Natural killer cell treated with Interleukin-12 subunit alpha and Interleukin-12 subunit beta and Interleukin-15 and Interleukin-18, amount 100 ng/mL, for 72 hours (primary cell): Measurements from ENCODE around the gene IGFN1. TPM values are rescaled to one million over a fixed set of nuclear protein-coding genes. Genes with fewer than 3 reads are reported as not detected.

Experiments used
- ATAC-seq, 2 donors: fragments of 150-1000 bp; cut with Tn5 transposase in 1 of 2; sonication (Bioruptor Pico), chemical (Tn5 transposase) in 1 of 2; 2 replicates each; pipeline ENCODE4 v1.10.0; 2021
- DNase-seq: peaks from one replicate; pipeline ENCODE4 v3.0.0; 2022; ENCODE audit warnings: low spot score
- H3K27ac Mint-ChIP-seq, 2 donors: 1 replicate in 1 of 2; 2 replicates in 1 of 2; pipeline ENCODE4 v1.8.0; 2022; ENCODE audit warnings: mixed read lengths in 2 of 2, mild to moderate bottlenecking in 1 of 2, moderate library complexity in 1 of 2
- H3K27me3 Mint-ChIP-seq, 2 donors: 1 replicate in 1 of 2; 2 replicates in 1 of 2; pipeline ENCODE4 v1.8.0; 2022; ENCODE audit warnings: mixed read lengths in 2 of 2
- H3K36me3 Mint-ChIP-seq: one replicate; pipeline ENCODE4 v1.8.0; 2022; ENCODE audit warnings: mixed read lengths
- H3K4me1 Mint-ChIP-seq, 2 donors: 1 replicate in 1 of 2; 2 replicates in 1 of 2; pipeline ENCODE4 v1.8.0; 2022; ENCODE audit warnings: low read depth in 2 of 2, mixed read lengths in 2 of 2, mild to moderate bottlenecking in 1 of 2
- H3K4me3 Mint-ChIP-seq: one replicate; pipeline ENCODE4 v1.8.0; 2022; ENCODE audit warnings: mixed read lengths
- H3K9me3 Mint-ChIP-seq: 2 replicates; pipeline ENCODE4 v1.8.0; 2022; ENCODE audit warnings: mixed read lengths
- total RNA-seq, 2 donors: library from RNA; stranded (reverse); gene quantifications; one replicate each; pipeline ENCODE4 v1.2.3, GENCODE V29; 2022

IGFN1 gene
- total RNA-seq, 2 donors from 2014 or later: not detected

DNA sequence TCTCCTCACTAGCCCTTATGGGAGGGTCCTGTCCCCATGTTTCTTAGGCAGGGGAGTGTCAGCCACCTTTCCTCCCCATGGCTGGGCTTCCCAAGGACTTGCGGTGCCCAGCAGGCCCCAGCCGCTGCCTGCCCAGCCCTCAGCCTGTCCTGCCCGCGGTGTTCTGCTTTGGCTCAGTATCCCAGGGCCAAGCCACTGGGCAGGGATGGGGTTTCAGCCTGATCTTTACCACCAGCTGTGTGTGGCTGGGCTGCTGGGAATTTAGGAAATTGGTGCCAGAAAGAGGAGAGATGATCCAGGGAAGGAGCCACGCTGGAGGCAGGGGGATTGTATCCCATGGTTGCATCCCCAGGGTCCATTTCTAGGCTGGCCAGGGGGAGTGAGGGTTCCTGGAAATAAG lies 6.9 kb upstream of the IGFN1 start:
- H3K36me3 Mint-ChIP-seq: no peaks in the 10 kb centered on the region
- ATAC-seq: no peak
- no peaks in the 10 kb centered on the region for H3K4me1 Mint-ChIP-seq
- no peaks in the 10 kb centered on the region for H3K9me3 Mint-ChIP-seq
- H3K27ac Mint-ChIP-seq: no peak overlapping the region
- no peak overlapping the region for H3K4me3 Mint-ChIP-seq
- H3K27me3 Mint-ChIP-seq: peaks cover 30 to 37% of the 10 kb centered on the region in 2 donors
- no peak for DNase-seq

DNA sequence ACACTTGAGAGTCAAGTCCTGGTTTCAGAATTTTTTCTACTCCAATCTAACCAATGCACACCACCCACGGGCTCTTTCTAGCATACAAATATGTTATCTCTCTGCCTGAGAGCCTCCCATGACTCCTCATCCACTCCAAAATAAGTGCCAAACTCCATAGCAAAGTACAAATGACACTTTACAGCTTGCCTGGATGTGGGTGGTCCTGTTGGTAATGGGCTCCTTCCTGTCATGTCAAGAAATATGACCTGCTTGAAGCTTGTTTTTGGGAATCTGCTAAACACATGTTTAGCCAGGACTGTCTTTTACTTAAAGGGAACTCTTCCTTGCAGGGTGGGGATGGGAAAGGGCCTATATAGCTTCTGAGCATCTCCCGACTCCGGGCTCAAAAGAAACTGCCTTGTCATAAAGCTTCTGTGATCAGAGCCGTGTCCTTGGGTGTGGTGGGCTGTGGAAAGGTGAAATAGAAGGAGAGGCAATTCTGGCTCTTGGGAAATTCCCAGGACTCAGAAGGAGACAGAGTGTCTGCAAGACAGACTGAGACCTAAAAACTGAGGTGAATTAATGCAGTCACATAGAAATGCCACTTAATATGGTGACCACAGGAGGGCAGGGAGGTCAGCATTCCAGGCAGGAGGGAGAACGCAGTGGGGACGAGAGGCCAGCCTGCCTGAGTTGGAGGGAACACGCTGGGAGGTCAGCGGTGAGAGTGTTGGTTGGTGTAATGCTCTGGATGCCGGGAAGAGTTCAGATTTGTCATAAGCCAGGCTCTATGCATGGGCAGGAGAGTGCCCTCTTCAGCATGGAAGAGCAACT lies 6.1 kb upstream of the IGFN1 start:
- ATAC-seq (peak in 1 of 2 donors; percentile 7), DNase-seq (no peak)
- H3K4me3 Mint-ChIP-seq: no peak overlapping the region
- H3K27ac Mint-ChIP-seq: no peak overlapping the region
- H3K27me3 Mint-ChIP-seq: peaks cover 28 to 38% of the 10 kb centered on the region in 2 donors
- no peaks in the 10 kb centered on the region for H3K9me3 Mint-ChIP-seq
- H3K4me1 Mint-ChIP-seq: no peaks in the 10 kb centered on the region
- no peaks in the 10 kb centered on the region for H3K36me3 Mint-ChIP-seq

DNA sequence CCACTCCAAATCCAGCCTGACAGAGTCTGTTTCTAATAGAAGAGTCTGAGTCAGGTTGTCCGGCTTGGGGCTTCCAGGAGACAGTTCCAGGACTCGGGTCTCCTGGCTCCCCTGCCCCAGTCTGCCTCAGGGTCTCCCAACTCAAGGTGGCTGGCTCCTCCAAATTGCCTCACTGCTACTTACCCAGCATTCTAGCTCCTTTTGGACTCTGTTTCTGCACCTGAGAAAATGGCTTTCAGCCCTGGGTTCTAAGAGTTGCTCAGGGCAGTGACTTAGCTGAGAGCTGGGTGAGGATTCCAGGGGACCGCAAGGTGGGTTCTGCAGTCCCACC lies 5.5 kb upstream of the IGFN1 start:
- H3K36me3 Mint-ChIP-seq: no peaks in the 10 kb centered on the region
- no peaks in the 10 kb centered on the region for H3K4me1 Mint-ChIP-seq
- H3K27ac Mint-ChIP-seq: no peak overlapping the region
- ATAC-seq: peak in 1 of 2 donors; percentile 46
- no peaks in the 10 kb centered on the region for H3K9me3 Mint-ChIP-seq
- H3K4me3 Mint-ChIP-seq: no peak overlapping the region
- H3K27me3 Mint-ChIP-seq: peaks cover 26 to 38% of the 10 kb centered on the region in 2 donors
- DNase-seq: no peak

DNA sequence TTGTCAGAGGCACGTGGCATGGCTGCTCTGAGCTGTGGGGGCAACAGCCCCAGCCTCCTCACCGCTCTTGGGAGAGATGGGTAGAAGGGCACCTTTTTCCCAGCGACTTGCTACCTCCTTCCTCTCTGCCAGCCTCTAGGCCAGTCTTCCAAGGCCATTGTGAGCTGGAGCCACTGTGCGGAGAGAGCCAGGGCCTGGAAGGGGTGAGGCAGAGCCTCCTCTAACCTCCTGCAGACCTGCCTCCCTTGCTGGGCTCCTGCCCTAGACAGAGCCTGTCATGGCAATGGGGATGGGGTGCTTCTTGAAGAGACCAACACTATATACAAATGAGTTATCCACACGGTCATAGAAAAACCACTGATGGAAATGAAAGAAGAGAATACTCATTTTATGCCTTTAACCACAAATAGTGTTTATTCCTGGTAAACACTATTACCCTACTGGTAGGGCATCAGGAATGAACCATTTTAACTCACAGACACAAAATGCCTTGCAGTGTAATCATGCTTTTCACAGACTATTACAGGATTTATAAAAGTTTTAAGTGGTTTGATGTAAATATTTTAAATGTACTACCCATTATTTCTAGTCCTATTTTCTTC lies 5.0 kb upstream of the IGFN1 start:
- Mint-ChIP-seq H3K4me1 (no peaks in the 10 kb centered on the region), H3K4me3 (no peak overlapping the region), H3K27ac (no peak overlapping the region), H3K9me3 (no peaks in the 10 kb centered on the region), H3K36me3 (no peaks in the 10 kb centered on the region), H3K27me3 (peaks cover 27 to 40% of the 10 kb centered on the region in 2 donors)
- ATAC-seq: peak in 1 of 2 donors; percentile 41
- no peak for DNase-seq

DNA sequence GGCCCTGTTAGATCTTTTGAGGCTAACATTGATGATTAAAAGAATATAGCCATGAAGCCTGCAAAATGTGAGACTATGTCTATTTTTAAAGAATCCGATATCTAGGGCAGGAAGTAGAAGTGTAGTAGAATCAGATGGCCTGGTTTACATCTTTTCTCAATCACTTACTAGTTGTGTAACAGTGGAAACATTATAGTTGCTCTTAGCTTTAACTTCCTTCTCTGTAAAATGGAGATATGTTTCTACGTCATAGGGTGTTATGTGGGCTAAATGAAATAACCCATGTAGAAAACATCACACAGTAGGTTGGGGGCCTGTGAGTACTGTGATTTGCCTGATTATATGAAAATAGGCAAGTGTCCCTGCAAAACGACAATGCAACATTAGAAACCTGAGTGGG lies 4.4 kb upstream of the IGFN1 start:
- ATAC-seq (no peak), DNase-seq (no peak)
- peaks cover 25 to 39% of the 10 kb centered on the region in 2 donors for H3K27me3 Mint-ChIP-seq
- H3K4me1 Mint-ChIP-seq: no peaks in the 10 kb centered on the region
- H3K9me3 Mint-ChIP-seq: no peaks in the 10 kb centered on the region
- H3K27ac Mint-ChIP-seq: no peak overlapping the region
- no peak overlapping the region for H3K4me3 Mint-ChIP-seq
- H3K36me3 Mint-ChIP-seq: no peaks in the 10 kb centered on the region

DNA sequence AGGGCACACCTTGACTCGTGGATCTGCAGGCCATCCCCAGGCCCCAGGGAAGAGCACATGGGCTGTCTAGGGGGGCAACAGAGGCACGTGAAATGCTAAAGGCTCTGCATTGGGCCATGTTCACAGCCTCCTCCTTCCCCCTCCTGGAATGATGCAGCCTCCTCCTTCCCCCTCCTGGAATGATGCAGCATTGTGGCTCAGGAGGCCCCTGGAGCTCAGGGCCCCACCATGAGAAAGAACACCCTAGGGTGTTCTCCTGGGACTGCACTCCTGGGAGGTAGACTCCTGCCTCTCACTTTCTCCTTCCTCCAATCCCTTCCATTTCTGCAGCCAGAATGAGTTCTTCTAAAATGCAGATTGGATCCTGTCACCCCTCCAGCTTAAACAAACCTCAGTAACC lies 1.5 kb upstream of the IGFN1 start:
- Mint-ChIP-seq H3K4me3 (no peak overlapping the region), H3K9me3 (no peaks in the 10 kb centered on the region), H3K36me3 (no peaks in the 10 kb centered on the region), H3K27ac (no peak overlapping the region), H3K4me1 (no peaks in the 10 kb centered on the region), H3K27me3 (peaks cover 22 to 25% of the 10 kb centered on the region in 2 donors)
- ATAC-seq: no peak
- no peak for DNase-seq

DNA sequence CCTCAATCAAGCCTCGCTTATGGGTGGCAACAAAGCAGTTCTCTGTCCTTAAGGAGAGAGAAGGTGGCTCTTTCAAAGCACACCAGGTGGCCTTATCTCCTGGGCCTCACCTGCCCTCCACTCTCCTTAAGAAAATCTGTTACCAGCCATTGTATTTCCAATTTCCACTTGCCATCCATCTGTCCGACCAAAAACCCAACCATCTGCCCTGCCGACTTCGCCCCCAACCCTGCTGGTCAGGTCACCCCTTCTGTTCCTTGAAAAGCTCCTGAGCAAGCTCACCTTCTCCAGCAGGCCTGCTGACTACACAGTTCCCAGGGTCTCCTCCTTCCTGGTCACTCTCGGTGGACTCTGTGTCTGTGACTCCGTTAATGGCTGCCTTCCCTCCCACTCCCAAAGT lies 619 bp upstream of the IGFN1 start:
- Mint-ChIP-seq H3K4me3 (no peak overlapping the region), H3K4me1 (no peaks in the 10 kb centered on the region), H3K9me3 (no peaks in the 10 kb centered on the region), H3K36me3 (no peaks in the 10 kb centered on the region), H3K27me3 (peaks cover 16% of the 10 kb centered on the region in 2 donors), H3K27ac (no peak overlapping the region)
- no peak for DNase-seq
- no peak for ATAC-seq

DNA sequence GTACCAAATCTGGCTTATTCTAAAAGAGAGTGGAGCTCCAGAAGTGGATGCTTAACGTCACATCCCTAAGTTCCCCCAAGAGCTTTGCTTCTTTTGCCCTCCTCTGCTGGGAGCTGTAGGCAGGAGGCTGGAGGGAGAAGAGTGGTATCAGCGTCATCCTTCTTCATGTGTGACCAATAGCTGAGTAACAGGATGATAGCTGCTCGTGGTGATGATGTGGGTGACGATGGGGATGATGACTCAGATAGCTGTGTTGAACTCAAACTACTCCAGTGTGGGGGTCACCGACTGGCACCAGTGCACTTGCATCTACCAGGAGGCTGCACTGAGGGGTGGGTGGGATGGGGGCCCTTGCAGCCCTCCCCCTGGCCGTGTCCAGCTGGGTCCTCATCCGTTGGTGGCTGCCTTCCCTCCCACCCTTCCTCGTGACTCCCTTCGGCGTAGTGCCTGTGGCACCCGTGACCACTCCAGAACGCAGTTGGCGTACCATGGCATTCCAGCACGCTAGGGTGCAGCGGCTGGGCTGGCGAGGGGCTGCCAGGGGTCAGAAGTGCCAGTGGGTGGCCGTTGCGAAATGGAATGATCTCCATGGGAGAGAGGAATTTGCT lies 1.1 kb downstream of the IGFN1 start:
- Mint-ChIP-seq H3K9me3 (no peaks in the 10 kb centered on the region), H3K27me3 (peaks cover 16% of the 10 kb centered on the region in 2 donors), H3K4me3 (no peak overlapping the region), H3K4me1 (no peaks in the 10 kb centered on the region), H3K27ac (no peak overlapping the region), H3K36me3 (no peaks in the 10 kb centered on the region)
- peak; percentile 74 to 85 for ATAC-seq
- DNase-seq: no peak

DNA sequence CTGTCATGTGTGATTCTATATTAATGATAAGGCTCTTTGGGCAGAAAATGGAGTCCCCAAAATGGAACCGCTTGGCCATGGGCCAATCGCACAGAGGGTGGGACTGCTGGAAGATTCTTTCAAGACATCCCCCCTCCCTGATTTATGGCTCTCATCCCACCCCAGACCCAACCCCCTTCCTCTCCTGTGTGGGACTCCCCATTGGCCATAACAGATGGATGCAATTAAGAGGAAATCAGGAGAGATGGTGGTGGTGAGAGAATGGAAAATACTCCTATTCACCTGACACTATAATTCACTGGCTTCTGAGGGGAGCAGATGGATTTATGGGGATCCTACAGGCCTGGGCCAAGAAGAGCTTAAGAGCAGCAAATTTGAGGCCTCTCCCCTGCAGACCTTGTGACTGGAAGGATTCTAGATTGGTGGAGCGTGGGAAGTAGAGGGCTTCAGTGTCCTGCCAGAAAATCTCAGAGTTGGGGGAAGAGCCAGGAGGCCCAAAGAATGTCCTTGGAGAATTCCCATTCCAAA lies 1.7 kb downstream of the IGFN1 start:
- DNase-seq (no peak), ATAC-seq (no peak)
- Mint-ChIP-seq H3K4me1 (no peaks in the 10 kb centered on the region), H3K27ac (no peak overlapping the region), H3K27me3 (peaks cover 16% of the 10 kb centered on the region in 2 donors), H3K9me3 (no peaks in the 10 kb centered on the region), H3K36me3 (no peaks in the 10 kb centered on the region), H3K4me3 (no peak overlapping the region)

DNA sequence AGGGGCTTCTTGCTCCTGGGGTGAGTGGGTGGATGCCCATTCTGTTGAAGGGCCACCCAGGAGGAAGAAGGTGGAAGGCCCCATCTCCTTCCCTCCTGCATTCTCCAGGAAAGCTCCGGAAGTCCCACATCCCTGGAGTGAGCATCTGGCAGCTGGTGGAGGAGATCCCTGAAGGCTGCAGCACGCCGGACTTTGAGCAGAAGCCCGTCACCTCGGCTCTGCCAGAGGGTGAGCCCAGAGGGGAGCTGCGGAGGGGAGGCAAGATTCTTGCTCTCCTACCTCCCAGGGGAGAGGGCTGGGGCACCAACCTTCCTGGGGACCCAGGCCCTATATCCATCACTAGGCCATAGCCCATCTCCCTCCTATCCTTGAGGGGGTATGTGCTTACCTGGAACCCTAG lies 3.4 kb downstream of the IGFN1 start:
- DNase-seq: no peak
- no peak overlapping the region for H3K4me3 Mint-ChIP-seq
- no peaks in the 10 kb centered on the region for H3K36me3 Mint-ChIP-seq
- ATAC-seq: no peak
- H3K9me3 Mint-ChIP-seq: no peaks in the 10 kb centered on the region
- no peaks in the 10 kb centered on the region for H3K4me1 Mint-ChIP-seq
- H3K27ac Mint-ChIP-seq: no peak overlapping the region
- H3K27me3 Mint-ChIP-seq: peaks cover 15 to 16% of the 10 kb centered on the region in 2 donors

DNA sequence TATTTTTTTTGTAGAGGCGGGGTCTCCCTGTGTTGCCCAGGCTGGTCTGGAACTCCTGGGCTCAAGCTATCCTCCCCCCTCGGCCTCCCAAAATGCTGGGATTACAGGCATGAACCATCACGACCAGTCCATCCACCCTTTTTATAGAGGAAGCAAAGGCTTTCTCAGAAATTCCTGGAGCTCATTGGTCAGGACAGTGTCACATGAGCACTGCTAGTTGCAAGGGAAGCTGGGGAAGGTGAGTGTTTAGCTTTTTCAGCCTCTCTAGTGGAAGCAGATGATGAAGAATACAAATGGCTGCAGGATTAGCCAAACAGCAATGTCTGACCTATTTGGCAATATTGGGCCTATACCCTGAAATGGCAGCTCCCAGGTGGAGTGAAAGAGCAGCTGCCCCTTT lies 8.0 kb downstream of the IGFN1 start:
- no peaks in the 10 kb centered on the region for H3K36me3 Mint-ChIP-seq
- DNase-seq: no peak
- ATAC-seq: no peak
- peaks cover 0 to 4% of the 10 kb centered on the region in 2 donors for H3K27me3 Mint-ChIP-seq
- H3K9me3 Mint-ChIP-seq: no peaks in the 10 kb centered on the region
- H3K4me3 Mint-ChIP-seq: no peak overlapping the region
- no peaks in the 10 kb centered on the region for H3K4me1 Mint-ChIP-seq
- no peak overlapping the region for H3K27ac Mint-ChIP-seq

DNA sequence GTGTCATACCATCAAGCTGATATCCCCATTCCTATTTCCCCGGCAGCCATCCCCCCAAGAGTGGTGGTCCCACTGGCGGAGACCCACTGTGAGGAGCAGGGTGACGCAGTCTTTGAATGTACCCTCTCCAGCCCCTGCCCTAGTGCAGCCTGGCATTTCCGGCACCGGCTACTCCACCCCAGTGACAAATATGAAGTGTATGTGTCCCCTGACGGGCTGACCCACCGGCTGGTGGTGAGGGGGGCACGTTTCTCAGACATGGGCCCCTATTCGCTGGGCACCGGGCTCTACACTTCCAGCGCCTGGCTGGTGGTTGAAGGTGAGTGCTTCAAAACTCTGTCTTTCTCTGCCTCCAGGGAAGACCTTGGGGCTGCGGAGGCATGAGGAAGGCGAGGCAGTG lies 14.4 kb downstream of the IGFN1 start:
- no peak overlapping the region for H3K27ac Mint-ChIP-seq
- H3K27me3 Mint-ChIP-seq: peaks cover 8 to 18% of the 10 kb centered on the region in 2 donors
- no peak for DNase-seq
- ATAC-seq: peak in 1 of 2 donors; percentile 17
- H3K9me3 Mint-ChIP-seq: no peaks in the 10 kb centered on the region
- no peaks in the 10 kb centered on the region for H3K4me1 Mint-ChIP-seq
- no peak overlapping the region for H3K4me3 Mint-ChIP-seq
- no peaks in the 10 kb centered on the region for H3K36me3 Mint-ChIP-seq

DNA sequence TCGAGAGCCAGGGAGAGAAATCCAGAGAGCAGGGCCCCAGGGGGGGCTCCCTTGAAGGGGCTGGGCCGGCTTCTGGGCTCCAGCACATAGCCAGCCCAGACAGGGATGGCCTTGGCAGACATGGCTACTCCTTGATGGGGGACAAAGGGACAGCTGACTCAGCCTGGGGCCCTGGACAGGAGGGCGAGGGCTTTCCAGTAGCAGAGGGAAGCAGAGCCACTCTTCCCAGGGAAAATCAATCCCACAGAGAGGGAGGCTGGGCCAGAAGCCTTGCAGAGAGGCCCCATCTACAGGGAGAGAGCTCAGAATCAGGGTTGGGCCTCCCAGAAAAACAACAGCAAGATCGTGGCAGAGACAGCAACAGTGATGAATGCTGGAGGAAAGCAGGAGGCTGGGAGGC lies 15.6 kb downstream of the IGFN1 start:
- Mint-ChIP-seq H3K27me3 (peaks cover 15 to 25% of the 10 kb centered on the region in 2 donors), H3K4me3 (no peak overlapping the region)

DNA sequence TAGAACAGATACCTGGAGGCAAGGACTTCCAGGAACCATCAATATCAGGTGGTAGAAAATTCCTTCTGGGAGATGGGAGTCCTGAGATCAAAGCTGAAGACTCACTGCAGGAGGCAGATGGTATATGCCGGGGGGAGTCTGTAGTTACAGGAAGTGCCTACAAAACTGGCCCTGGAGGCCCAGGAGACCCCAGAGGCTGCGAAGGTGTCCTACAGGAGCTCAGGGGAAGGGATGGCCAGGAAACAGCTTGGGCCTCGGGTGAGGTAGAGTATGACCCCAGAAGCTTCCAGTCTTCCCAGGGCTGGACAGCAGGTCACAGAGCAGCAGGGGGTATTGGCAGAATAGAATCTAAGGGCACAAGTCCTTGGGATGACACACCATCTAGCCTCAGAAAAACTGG lies 16.4 kb downstream of the IGFN1 start:
- no peak overlapping the region for H3K27ac Mint-ChIP-seq
- ATAC-seq (no peak), DNase-seq (no peak)
- H3K4me3 Mint-ChIP-seq: no peak overlapping the region
- no peaks in the 10 kb centered on the region for H3K9me3 Mint-ChIP-seq
- H3K27me3 Mint-ChIP-seq: peaks cover 22 to 34% of the 10 kb centered on the region in 2 donors
- H3K36me3 Mint-ChIP-seq: no peaks in the 10 kb centered on the region
- no peaks in the 10 kb centered on the region for H3K4me1 Mint-ChIP-seq

More for the DNA sequence above, 15.6 kb downstream of the IGFN1 start:
- no peak for ATAC-seq
- Mint-ChIP-seq H3K9me3 (no peaks in the 10 kb centered on the region), H3K27ac (no peak overlapping the region), H3K4me1 (no peaks in the 10 kb centered on the region), H3K36me3 (no peaks in the 10 kb centered on the region)
- DNase-seq: no peak
